ENCODE results near the gene RAP2B.

GRCh38 chr3:153150991-153151390 lies 11.0 kb upstream of the RAP2B start:
- TF ChIP-seq CTCF (IDR thresholded peaks at IDR 0.05; ENCODE audit: insufficient read depth, low read length) (no peak), POLR2AphosphoS5 (IDR thresholded peaks at IDR 0.05; ENCODE audit: low read depth) (no peak), REST (IDR thresholded peaks at IDR 0.05; ENCODE audit: insufficient replicate concordance, low read depth) (no peak)

Data from HL-60 (cell line).